Activated CD8-positive, alpha-beta T cell treated with anti-CD3 and anti-CD28 coated beads, Interleukin-2, amount 10 ng/mL, durations not matched to agents 7 days and 5 days (primary cell): Measurements from ENCODE around the gene GPR135. TPM values are rescaled to one million over a fixed set of nuclear protein-coding genes. Genes with fewer than 3 reads are reported as not detected.

Source experiments
- ATAC-seq: fragments of 150-1000 bp; cut with Tn5 transposase; one replicate; pipeline ENCODE4 v1.10.0; 2021; ENCODE audit warnings: moderate library complexity
- CTCF ChIA-PET: fragments of 350-600 bp; sonication (Branson Sonifier 250); formaldehyde crosslinking; loops from one replicate; lab custom pipeline; 2021; ENCODE audit warnings: antibody characterized with exemption; lab: Charles Lee
- POLR2A ChIA-PET: fragments of 350-600 bp; sonication (Branson Sonifier 250); formaldehyde crosslinking; loops from one replicate; lab custom pipeline; 2021; ENCODE audit warnings: antibody characterized with exemption; lab: Charles Lee
- DNase-seq: peaks from one replicate; pipeline ENCODE4 v3.0.0-alpha.2; 2020
- H3K27ac Mint-ChIP-seq: one replicate; pipeline ENCODE4 v1.8.0; 2021; ENCODE audit warnings: mild to moderate bottlenecking, mixed read lengths
- H3K27me3 Mint-ChIP-seq: one replicate; pipeline ENCODE4 v1.8.0; 2021; ENCODE audit warnings: low read depth, mixed read lengths
- H3K36me3 Mint-ChIP-seq: one replicate; pipeline ENCODE4 v1.8.0; 2021; ENCODE audit warnings: low read depth, mixed read lengths
- H3K4me1 Mint-ChIP-seq: one replicate; pipeline ENCODE4 v1.8.0; 2021; ENCODE audit warnings: low read depth, mixed read lengths
- H3K4me3 Mint-ChIP-seq: one replicate; pipeline ENCODE4 v1.8.0; 2021; ENCODE audit warnings: mild to moderate bottlenecking, mixed read lengths
- H3K9me3 Mint-ChIP-seq: one replicate; pipeline ENCODE4 v1.8.0; 2022; ENCODE audit warnings: mixed read lengths; ENCODE audit not compliant: insufficient read depth
- total RNA-seq, 2 experiments: library from RNA; stranded (reverse); gene quantifications; one replicate each; pipeline ENCODE4 v1.2.3, GENCODE V29; 2021

The GPR135 gene
- total RNA-seq, 2 experiments from 2014 or later: 1.5 to 1.8 TPM

- no peak for DNase-seq
- no peak for ATAC-seq
- H3K27me3 Mint-ChIP-seq: peaks cover 2% of the 10 kb centered on the region
- H3K36me3 Mint-ChIP-seq: peaks cover 3% of the 10 kb centered on the region
- ChIA-PET CTCF (interaction anchor here (4.3 kb wide), 1 partner anchor 314 kb away, joined by 12 read pairs; no protein-coding TSS in a partner anchor), POLR2A (no interaction called here)
- H3K4me3 Mint-ChIP-seq: no peak overlapping the region
- H3K9me3 Mint-ChIP-seq: no peaks in the 10 kb centered on the region
- no peak overlapping the region for H3K27ac Mint-ChIP-seq
- H3K4me1 Mint-ChIP-seq: peaks cover 11% of the 10 kb centered on the region
Measured at GRCh38 chr14:59438195-59438647, 27.0 kb downstream of the GPR135 start.

GRCh38 chr14:59435987-59436386, 29.2 kb downstream of the GPR135 start:
- Mint-ChIP-seq H3K27ac (no peak overlapping the region), H3K27me3 (peaks cover 2% of the 10 kb centered on the region), H3K4me3 (no peak overlapping the region), H3K36me3 (peaks cover 3% of the 10 kb centered on the region), H3K9me3 (no peaks in the 10 kb centered on the region), H3K4me1 (peaks cover 9% of the 10 kb centered on the region)
- ChIA-PET POLR2A (no interaction called here), CTCF (interaction anchor here (0.8 to 1.2 kb wide), 2 partner anchors 8 to 310 kb away, joined by 3 read pairs; no protein-coding TSS in a partner anchor)
- ATAC-seq (no peak), DNase-seq (no peak)

GRCh38 chr14:59435101-59435500, 30.1 kb downstream of the GPR135 start:
- Mint-ChIP-seq H3K4me3 (no peak overlapping the region), H3K27ac (no peak overlapping the region), H3K36me3 (peaks cover 3% of the 10 kb centered on the region), H3K4me1 (peaks cover 9% of the 10 kb centered on the region), H3K27me3 (peaks cover 2% of the 10 kb centered on the region), H3K9me3 (no peaks in the 10 kb centered on the region)
- ATAC-seq (no peak), DNase-seq (no peak)
- ChIA-PET POLR2A (no interaction called here), CTCF (interaction anchor here (1.2 to 1.4 kb wide), 2 partner anchors 9 to 308 kb away, joined by 3 read pairs; no protein-coding TSS in a partner anchor)

GRCh38 chr14:59429790-59430189, 35.4 kb downstream of the GPR135 start:
- Mint-ChIP-seq H3K27me3 (peaks cover 5% of the 10 kb centered on the region), H3K4me1 (peaks cover 12% of the 10 kb centered on the region), H3K4me3 (no peak overlapping the region), H3K36me3 (no peaks in the 10 kb centered on the region), H3K9me3 (no peaks in the 10 kb centered on the region), H3K27ac (no peak overlapping the region)
- ATAC-seq (no peak), DNase-seq (no peak)
- ChIA-PET CTCF (interaction anchor here (0.7 to 1.3 kb wide), 2 partner anchors 14 to 301 kb away, joined by 3 to 5 read pairs; no protein-coding TSS in a partner anchor), POLR2A (no interaction called here)

GRCh38 chr14:59428581-59429012, 36.6 kb downstream of the GPR135 start:
- ATAC-seq: no peak
- peaks cover 9% of the 10 kb centered on the region for H3K27me3 Mint-ChIP-seq
- no peak overlapping the region for H3K27ac Mint-ChIP-seq

GRCh38 chr14:59427653-59428580, 37.3 kb downstream of the GPR135 start:
- no peak for DNase-seq
- Mint-ChIP-seq H3K27me3 (peaks cover 9% of the 10 kb centered on the region), H3K36me3 (no peaks in the 10 kb centered on the region), H3K4me3 (no peak overlapping the region), H3K4me1 (peaks cover 12% of the 10 kb centered on the region), H3K27ac (no peak overlapping the region), H3K9me3 (no peaks in the 10 kb centered on the region)
- ATAC-seq: no peak
- ChIA-PET CTCF (interaction anchor here (0.8 to 2.2 kb wide), 2 partner anchors 16 to 21 kb away, joined by 3 to 7 read pairs; no protein-coding TSS in a partner anchor), POLR2A (no interaction called here)

More at GRCh38 chr14:59428581-59429012, 36.6 kb downstream of the GPR135 start:
- H3K36me3 Mint-ChIP-seq: no peaks in the 10 kb centered on the region
- no peak for DNase-seq
- H3K4me3 Mint-ChIP-seq: no peak overlapping the region
- peaks cover 12% of the 10 kb centered on the region for H3K4me1 Mint-ChIP-seq
- CTCF ChIA-PET: interaction anchor here (0.7 to 2.2 kb wide), 4 partner anchors 15 to 306 kb away, joined by 3 to 7 read pairs (median 4); no protein-coding TSS in a partner anchor
- no peaks in the 10 kb centered on the region for H3K9me3 Mint-ChIP-seq
- POLR2A ChIA-PET: no interaction called here

GRCh38 chr14:59425322-59425935, 39.8 kb downstream of the GPR135 start:
- ATAC-seq (no peak), DNase-seq (no peak)
- no peaks in the 10 kb centered on the region for H3K9me3 Mint-ChIP-seq
- H3K4me1 Mint-ChIP-seq: peaks cover 15% of the 10 kb centered on the region
- no peak overlapping the region for H3K4me3 Mint-ChIP-seq
- peaks cover 9% of the 10 kb centered on the region for H3K27me3 Mint-ChIP-seq
- H3K36me3 Mint-ChIP-seq: no peaks in the 10 kb centered on the region
- POLR2A ChIA-PET: no interaction called here
- CTCF ChIA-PET: interaction anchor here (1.1 kb wide), 1 partner anchor 297 kb away, joined by 3 read pairs; no protein-coding TSS in a partner anchor
- no peak overlapping the region for H3K27ac Mint-ChIP-seq

GRCh38 chr14:59424341-59425071, 40.7 kb downstream of the GPR135 start:
- Mint-ChIP-seq H3K27me3 (peaks cover 9% of the 10 kb centered on the region), H3K4me3 (no peak overlapping the region), H3K9me3 (no peaks in the 10 kb centered on the region), H3K4me1 (peaks cover 15% of the 10 kb centered on the region), H3K36me3 (no peaks in the 10 kb centered on the region), H3K27ac (no peak overlapping the region)
- DNase-seq (no peak), ATAC-seq (no peak)
- CTCF ChIA-PET: interaction anchor here (1.1 kb wide), 1 partner anchor 296 kb away, joined by 3 read pairs; no protein-coding TSS in a partner anchor
- POLR2A ChIA-PET: no interaction called here

GRCh38 chr14:59422069-59422881, 42.9 kb downstream of the GPR135 start:
- ATAC-seq: no peak
- ChIA-PET POLR2A (no interaction called here), CTCF (interaction anchor here (1.3 kb wide), 1 partner anchor 10 kb away, joined by 4 read pairs; no protein-coding TSS in a partner anchor)
- no peak overlapping the region for H3K27ac Mint-ChIP-seq
- H3K27me3 Mint-ChIP-seq: peaks cover 9% of the 10 kb centered on the region
- H3K9me3 Mint-ChIP-seq: no peaks in the 10 kb centered on the region
- no peak overlapping the region for H3K4me3 Mint-ChIP-seq
- H3K36me3 Mint-ChIP-seq: no peaks in the 10 kb centered on the region
- peaks cover 4% of the 10 kb centered on the region for H3K4me1 Mint-ChIP-seq
- DNase-seq: no peak

GRCh38 chr14:59419303-59419702, 45.9 kb downstream of the GPR135 start:
- Mint-ChIP-seq H3K9me3 (no peaks in the 10 kb centered on the region), H3K4me1 (peaks cover 3% of the 10 kb centered on the region), H3K27me3 (no peaks in the 10 kb centered on the region), H3K4me3 (no peak overlapping the region), H3K36me3 (no peaks in the 10 kb centered on the region), H3K27ac (no peak overlapping the region)
- POLR2A ChIA-PET: no interaction called here
- ATAC-seq: no peak
- CTCF ChIA-PET: no interaction called here
- DNase-seq: no peak
